Limb (tissue), 2 donors: ENCODE measurements around the gene PDE4D.
"Not testable (repeated sequence)": the region's sequence is repeated elsewhere in the genome, so short reads cannot be mapped to it uniquely, and the experiment has no call there.

ENCODE experiments used
- DNase-seq, 2 donors: peaks; one replicate each; pipeline ENCODE4 v3.0.0-alpha.2; 2016; ENCODE audit errors: extremely low spot score in 2 of 2

PDE4D gene

DNA sequence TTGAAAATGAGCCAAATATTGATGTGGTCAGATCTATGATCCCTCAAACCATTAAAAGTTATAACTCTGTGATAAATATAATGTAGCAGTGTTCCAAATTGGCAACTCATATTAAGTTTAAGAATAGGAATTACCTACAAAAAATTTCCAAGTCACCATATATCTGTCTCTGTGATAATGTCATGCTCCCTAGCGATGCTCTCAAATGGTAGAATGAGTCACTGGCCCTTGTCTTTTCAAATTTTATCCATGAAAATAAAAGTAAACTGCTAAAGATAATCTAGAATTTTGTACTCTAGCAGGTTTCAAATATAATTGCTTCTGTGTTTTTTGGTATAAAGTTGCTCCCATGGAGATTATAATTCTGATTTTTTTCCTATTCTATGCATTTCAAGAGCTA lies 277.1 kb downstream of the PDE4D start:
- no peak for DNase-seq

GRCh38 chr5:59615272-59615671 lies 278.3 kb downstream of the PDE4D start:
- no peak for DNase-seq

GRCh38 chr5:59609501-59610265 lies 283.8 kb downstream of the PDE4D start:
- DNase-seq = no peak

GRCh38 chr5:59608745-59609144 lies 284.8 kb downstream of the PDE4D start:
- no peak for DNase-seq

- no peak for DNase-seq
Measured at GRCh38 chr5:59607138-59607765, 286.3 kb downstream of the PDE4D start.

GRCh38 chr5:59605915-59606314 lies 287.6 kb downstream of the PDE4D start:
- DNase-seq = no peak

- DNase-seq = no peak
Measured at GRCh38 chr5:59604111-59604510, 289.4 kb downstream of the PDE4D start.

DNA sequence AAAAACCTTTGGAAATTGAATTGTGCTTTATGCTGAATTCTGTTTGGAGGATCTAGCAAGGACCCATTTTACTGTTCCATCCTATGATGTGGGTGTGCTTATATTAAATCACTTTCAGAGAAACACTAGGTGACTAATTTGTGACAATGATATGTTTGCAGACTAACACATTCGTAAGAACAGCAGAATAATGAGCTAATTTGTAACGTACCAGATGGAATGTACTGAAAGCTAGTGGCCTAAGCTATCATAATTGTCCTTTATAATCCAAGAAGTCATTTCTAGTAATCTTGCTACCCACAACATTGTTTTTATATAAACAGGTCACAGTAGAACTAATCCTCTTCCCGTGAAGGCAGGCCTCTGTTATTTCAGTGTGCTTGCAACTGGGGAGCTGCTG lies 292.5 kb downstream of the PDE4D start:
- DNase-seq = no peak

GRCh38 chr5:59600153-59600552 lies 293.4 kb downstream of the PDE4D start:
- no peak for DNase-seq

- no peak for DNase-seq
Measured at GRCh38 chr5:59599729-59600128, 293.8 kb downstream of the PDE4D start.

DNA sequence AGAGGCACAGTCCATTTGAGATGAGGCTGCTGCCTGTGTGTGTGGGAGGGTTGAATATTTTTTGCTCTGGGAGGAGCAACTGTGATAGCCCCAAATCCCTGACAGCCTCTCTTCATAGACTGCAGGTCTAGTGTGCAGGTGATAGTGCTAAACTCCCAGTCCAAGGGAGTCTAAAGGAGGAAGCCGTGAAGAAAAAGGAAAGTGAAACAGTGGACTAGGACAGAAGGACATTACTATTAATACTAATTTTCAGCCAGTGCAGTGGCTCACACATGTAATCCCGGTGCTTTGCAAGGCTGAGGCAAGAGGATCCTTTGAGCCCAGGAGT lies 295.0 kb downstream of the PDE4D start:
- DNase-seq = no peak

DNA sequence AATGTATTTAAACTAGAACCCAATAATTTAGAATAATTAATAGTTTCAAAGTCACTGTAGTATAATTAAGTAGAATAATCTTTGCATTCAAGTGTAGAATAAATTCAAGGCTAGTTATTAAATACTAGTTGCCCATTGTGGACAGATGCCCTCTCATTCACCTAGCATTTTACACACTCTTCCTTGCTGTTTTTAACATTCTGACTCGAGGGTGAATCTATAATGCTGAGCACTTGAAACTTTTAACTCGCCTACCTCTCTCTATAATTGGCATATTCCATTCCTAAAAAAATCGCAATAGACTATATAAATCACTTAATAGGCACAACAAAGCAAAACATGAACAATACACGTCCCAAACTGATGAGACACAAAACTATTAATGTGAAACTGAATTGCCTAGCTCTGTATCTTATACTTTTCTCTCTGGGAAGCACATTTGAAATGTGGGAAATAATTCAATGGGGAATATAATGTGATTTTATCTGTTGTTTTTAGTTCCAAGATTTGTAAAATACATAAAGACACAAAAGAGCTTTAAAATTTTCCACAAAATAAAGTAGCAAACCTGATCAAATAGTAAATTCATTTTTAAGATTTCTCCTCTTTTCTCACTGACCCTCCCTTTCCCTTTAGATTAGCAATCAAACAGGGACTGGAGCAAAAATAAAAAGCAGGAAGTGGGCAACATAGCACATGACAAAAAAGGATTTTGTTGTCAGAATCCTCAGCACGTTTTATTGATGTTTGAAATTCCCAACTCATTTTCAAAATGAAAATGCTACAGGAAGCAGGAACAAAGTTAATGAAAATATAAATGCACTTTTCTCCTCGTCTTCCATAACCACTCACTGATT lies 295.6 kb downstream of the PDE4D start:
- no peak for DNase-seq

DNA sequence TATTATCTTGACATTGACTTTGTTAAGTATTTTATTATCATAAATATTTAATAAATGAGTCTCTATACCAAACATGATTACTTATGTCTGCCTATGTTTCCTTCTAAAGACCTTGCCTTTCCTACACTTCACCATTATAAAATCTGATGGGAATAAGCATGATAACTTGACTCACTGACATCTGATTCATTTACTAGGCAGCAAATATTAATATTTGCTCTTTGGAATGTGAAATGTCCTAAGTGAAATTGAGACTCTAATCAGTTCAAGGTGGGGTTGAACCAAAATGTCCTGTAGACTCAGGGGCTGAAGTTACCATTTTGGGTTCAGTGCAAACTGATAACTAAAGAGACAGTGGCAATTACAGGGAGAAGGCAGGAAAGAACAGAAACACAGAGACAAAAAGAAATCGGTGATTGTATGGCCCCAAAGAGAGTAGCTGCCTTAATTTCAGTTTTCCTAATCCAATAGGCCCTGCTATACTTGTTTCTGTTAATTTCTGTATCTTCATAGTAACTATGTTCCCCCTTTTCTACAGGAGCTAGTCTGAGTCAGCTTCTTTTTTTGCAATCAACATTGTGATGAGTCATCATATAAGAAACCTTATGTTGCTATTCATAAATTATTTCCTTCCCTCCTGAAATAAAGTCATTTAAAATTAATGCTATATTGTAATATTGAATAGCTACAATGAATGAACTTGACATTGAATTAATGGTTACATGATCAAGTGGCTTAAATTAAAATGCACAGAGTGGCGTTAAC lies 296.8 kb downstream of the PDE4D start:
- no peak for DNase-seq

DNA sequence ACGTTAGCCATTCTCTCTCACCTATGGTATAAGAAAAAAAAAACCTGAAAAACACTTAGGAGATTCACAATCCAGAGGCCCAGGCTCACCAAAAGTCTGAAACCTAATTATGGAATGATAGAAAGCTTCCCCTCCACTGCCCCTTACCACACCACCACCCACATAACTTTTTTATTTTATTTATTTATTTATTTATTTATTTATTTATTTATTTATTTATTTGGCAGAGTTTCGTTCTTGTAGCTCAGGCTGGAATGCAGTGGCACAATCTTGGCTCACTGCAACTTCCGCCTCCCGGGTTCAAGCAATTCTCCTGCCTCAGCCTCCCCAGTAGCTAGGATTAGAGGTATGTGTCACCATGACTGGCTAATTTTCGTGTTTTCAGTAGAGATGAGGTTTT lies 299.4 kb downstream of the PDE4D start:
- not testable (repeated sequence) for DNase-seq

- no peak for DNase-seq
Measured at GRCh38 chr5:59593439-59594007, 300.0 kb downstream of the PDE4D start.

- peak in 1 of 2 donors; percentile 58 for DNase-seq
Measured at GRCh38 chr5:59592101-59592500, 301.4 kb downstream of the PDE4D start.

DNA sequence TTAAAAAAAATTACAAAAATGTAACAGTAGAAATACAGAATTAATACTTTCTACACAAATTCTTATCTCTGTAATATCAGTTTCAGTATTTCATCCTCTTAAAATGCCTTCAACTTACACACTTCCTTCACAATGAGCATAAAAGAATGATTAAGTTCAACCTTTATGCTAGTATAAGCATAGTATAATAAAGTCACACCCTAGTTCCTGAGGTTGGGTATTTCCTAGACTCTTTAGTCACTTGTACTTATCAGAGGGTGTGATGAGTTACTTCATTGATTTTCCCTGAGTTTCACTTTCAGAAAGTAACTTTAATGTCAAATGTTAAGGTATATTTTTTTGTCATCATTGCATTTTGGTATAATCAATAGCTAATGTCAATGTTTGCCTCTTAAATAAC lies 302.4 kb downstream of the PDE4D start:
- DNase-seq = no peak

DNA sequence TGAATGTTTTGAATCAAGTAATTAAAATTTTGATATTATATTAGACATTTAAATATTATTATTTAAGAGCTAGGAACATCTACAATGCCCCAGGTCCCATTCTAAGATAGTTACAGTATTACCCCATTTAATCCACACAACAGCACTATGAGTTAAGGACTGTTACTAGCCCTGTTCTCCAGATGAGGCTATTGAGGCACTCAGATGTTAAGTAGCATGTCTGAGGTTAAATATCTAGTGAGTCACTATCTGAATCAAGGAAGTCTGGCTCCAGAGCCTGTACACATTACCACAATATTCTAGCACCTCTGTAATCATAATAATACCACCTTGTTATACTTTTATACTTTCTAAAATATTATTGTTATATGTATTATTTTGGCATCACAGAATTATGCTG lies 304.6 kb downstream of the PDE4D start:
- DNase-seq = no peak

GRCh38 chr5:59587489-59588337 lies 305.8 kb downstream of the PDE4D start:
- peak; percentile 81 to 88 for DNase-seq

GRCh38 chr5:59586841-59587240 lies 306.7 kb downstream of the PDE4D start:
- no peak for DNase-seq
